WERI-Rb-1 (cell line): Measurements from ENCODE around the gene PARD3B.

Experiments
- DNase-seq: peaks from one replicate; pipeline ENCODE4 v3.0.0-alpha.2; 2020
- H3K27ac ChIP-seq: fragments of 250-450 bp; sonication (Bioruptor Pico); 2 replicates; pipeline ENCODE4 v1.5.1; 2020; ENCODE audit warnings: mild to moderate bottlenecking, moderate library complexity
- H3K27me3 ChIP-seq: fragments of 250-450 bp; sonication (Bioruptor Pico); 2 replicates; pipeline ENCODE4 v1.5.1; 2021; ENCODE audit warnings: mild to moderate bottlenecking, low read depth, moderate library complexity; ENCODE audit not compliant: insufficient read depth, severe bottlenecking
- H3K36me3 ChIP-seq: fragments of 250-450 bp; sonication (Bioruptor Pico); 2 replicates; pipeline ENCODE4 v1.5.1; 2020; ENCODE audit warnings: mild to moderate bottlenecking, moderate library complexity
- H3K4me3 ChIP-seq: 2 replicates; pipeline ENCODE4 v1.5.1; 2011; ENCODE audit warnings: low read depth, mild to moderate bottlenecking, control low read depth, low read length
- H3K9me3 ChIP-seq: fragments of 250-450 bp; sonication (Bioruptor Pico); 2 replicates; pipeline ENCODE4 v1.5.1; 2021; ENCODE audit warnings: mild to moderate bottlenecking, moderate library complexity; ENCODE audit not compliant: severe bottlenecking
- TF ChIP-seq, protein P1 (sequence below): IDR thresholded peaks from 2 replicates; pipeline ENCODE4 v1.5.1; 2011; ENCODE audit warnings: low read depth, mild to moderate bottlenecking, control low read depth, inconsistent platforms, low read length

Gene PARD3B

GRCh38 chr2:204604061-204604460 is 58.8 kb downstream of the PARD3B start:
- Histone ChIP-seq H3K9me3 (no peaks in the 10 kb centered on the region), H3K4me3 (no peak overlapping the region), H3K27ac (no peak overlapping the region), H3K27me3 (no peaks in the 10 kb centered on the region), H3K36me3 (no peaks in the 10 kb centered on the region)
- TF ChIP-seq, protein P1, sequence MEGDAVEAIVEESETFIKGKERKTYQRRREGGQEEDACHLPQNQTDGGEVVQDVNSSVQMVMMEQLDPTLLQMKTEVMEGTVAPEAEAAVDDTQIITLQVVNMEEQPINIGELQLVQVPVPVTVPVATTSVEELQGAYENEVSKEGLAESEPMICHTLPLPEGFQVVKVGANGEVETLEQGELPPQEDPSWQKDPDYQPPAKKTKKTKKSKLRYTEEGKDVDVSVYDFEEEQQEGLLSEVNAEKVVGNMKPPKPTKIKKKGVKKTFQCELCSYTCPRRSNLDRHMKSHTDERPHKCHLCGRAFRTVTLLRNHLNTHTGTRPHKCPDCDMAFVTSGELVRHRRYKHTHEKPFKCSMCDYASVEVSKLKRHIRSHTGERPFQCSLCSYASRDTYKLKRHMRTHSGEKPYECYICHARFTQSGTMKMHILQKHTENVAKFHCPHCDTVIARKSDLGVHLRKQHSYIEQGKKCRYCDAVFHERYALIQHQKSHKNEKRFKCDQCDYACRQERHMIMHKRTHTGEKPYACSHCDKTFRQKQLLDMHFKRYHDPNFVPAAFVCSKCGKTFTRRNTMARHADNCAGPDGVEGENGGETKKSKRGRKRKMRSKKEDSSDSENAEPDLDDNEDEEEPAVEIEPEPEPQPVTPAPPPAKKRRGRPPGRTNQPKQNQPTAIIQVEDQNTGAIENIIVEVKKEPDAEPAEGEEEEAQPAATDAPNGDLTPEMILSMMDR: no peak
- DNase-seq: no peak

DNA sequence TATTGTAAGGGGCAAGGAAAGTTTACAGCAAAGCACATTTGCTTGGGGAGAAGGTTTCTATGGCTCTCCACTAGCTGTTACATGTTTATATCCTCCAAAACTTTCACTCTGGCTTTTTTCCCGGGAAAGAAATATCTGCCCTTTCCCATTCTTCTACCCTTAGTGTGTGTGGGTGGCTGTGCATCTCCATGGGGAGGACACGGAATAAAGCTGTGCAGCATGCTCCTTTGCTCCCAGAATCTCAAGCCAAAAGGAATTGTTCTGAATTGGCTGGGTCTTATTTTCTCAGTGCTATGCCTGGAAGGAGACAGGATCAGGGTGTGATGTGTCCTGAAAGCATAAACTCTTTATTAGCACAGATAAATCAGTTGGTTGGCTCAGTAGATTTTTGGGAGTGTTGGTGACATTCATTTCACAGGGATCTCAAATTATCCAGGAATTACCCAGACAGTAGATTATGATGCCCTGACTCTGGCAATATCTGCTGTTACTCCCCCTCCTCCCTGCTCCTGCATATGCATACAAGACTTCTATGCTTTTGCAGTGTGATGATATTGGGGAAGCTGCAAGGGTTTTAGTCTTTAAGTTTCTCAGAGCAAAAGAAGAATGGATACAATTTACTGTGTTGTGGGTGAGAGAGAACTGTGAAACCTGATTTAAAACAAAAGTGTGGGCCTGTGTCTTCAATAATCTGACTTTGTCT is 63.1 kb downstream of the PARD3B start:
- TF ChIP-seq, protein P1: no peak
- Histone ChIP-seq H3K27ac (no peak overlapping the region), H3K27me3 (no peaks in the 10 kb centered on the region), H3K4me3 (no peak overlapping the region), H3K36me3 (no peaks in the 10 kb centered on the region), H3K9me3 (no peaks in the 10 kb centered on the region)
- DNase-seq: no peak

DNA sequence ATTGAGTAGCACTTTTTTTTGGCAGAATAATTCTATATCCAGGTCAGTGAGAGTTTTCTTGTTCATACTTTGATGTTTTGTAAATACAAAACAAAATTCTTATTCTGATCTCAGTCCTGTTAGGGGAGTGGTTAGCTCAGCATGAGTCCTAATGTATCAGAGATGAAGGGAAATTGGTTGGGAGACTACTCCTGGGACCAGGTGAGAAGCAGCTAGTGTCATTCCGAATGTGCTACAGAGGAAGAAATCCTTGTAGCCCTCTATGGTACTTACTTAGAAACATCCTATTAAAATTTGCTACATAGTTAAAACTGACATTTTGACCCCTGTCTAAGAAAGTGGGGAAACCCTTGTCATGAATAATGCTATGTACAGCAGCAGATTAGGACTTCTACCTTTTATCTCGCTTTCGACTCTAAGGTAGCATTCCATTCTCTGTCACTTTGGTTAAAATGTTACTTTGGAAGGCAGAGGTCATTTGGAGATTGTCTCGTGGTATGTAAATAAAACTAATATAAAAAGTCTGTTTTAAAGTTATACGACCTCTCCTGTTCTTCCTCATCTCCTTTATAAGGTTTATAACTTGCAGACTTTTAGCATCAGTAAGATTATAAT is 65.8 kb downstream of the PARD3B start:
- H3K27ac ChIP-seq: no peak overlapping the region
- no peaks in the 10 kb centered on the region for H3K9me3 ChIP-seq
- TF ChIP-seq, protein P1: no peak
- H3K4me3 ChIP-seq: no peak overlapping the region
- H3K27me3 ChIP-seq: no peaks in the 10 kb centered on the region
- no peaks in the 10 kb centered on the region for H3K36me3 ChIP-seq
- DNase-seq: no peak

GRCh38 chr2:204611764-204612163 is 66.5 kb downstream of the PARD3B start:
- H3K27ac ChIP-seq: no peak overlapping the region
- no peak overlapping the region for H3K4me3 ChIP-seq
- no peak for DNase-seq
- TF ChIP-seq, protein P1: no peak
- H3K27me3 ChIP-seq: no peaks in the 10 kb centered on the region
- no peaks in the 10 kb centered on the region for H3K36me3 ChIP-seq
- H3K9me3 ChIP-seq: no peaks in the 10 kb centered on the region

DNA sequence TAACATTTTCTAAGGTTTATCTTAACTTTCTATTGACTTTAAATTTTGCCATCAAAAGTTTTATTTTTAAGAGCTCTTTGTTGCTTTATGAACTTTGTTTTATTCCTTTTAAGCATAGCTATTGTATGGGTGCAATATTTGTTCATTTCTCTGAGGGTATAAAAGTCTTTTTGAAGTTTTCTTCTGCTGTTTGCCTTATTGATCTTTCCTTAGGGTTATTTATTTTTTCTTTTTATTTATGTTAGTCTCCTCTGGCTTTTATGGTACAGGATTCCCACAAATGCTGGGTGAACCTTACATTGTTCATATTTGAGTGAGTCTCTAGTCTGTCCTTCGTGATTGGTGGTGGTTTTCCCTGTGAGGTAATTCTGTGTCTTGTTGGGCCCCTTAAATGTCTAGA is 68.4 kb downstream of the PARD3B start:
- DNase-seq: no peak
- Histone ChIP-seq H3K36me3 (no peaks in the 10 kb centered on the region), H3K9me3 (no peaks in the 10 kb centered on the region), H3K27me3 (no peaks in the 10 kb centered on the region), H3K27ac (no peak overlapping the region), H3K4me3 (no peak overlapping the region)
- TF ChIP-seq, protein P1: no peak

GRCh38 chr2:204615456-204615855 is 70.2 kb downstream of the PARD3B start:
- DNase-seq: no peak
- no peak overlapping the region for H3K27ac ChIP-seq
- no peaks in the 10 kb centered on the region for H3K36me3 ChIP-seq
- H3K27me3 ChIP-seq: no peaks in the 10 kb centered on the region
- H3K9me3 ChIP-seq: no peaks in the 10 kb centered on the region
- TF ChIP-seq, protein P1: no peak
- no peak overlapping the region for H3K4me3 ChIP-seq
